ENCODE measurements around the gene DNAH9.

Gene DNAH9

DNA sequence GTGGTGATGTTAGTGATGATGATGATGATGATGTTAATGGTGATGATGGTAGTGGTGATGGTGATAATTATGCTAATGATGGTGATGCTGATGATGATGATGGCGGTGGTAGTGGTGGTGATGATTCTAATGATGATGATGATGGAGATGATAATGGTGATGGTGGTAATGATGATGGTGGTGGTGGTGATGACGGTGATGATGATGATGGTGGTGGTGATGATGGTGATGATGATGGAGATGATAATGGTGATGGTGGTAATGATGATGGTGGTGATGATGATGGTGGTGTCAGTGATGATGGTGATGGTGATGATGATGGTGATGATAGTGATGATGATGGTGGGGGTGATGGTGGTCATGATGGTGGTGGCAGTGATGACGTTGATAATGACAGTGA lies 132.5 kb downstream of the DNAH9 start:
- no peak overlapping the region for H3K4me3 Mint-ChIP-seq
- no peak overlapping the region for H3K27ac Mint-ChIP-seq
- H3K4me1 Mint-ChIP-seq: no peaks in the 10 kb centered on the region
- DNase-seq (no peak), ATAC-seq (replicated peaks) (no peak)
- peaks cover 0 to 1% of the 10 kb centered on the region in 2 donors for H3K9me3 Mint-ChIP-seq
- H3K36me3 Mint-ChIP-seq: no peaks in the 10 kb centered on the region
- H3K27me3 Mint-ChIP-seq: no peaks in the 10 kb centered on the region

DNA sequence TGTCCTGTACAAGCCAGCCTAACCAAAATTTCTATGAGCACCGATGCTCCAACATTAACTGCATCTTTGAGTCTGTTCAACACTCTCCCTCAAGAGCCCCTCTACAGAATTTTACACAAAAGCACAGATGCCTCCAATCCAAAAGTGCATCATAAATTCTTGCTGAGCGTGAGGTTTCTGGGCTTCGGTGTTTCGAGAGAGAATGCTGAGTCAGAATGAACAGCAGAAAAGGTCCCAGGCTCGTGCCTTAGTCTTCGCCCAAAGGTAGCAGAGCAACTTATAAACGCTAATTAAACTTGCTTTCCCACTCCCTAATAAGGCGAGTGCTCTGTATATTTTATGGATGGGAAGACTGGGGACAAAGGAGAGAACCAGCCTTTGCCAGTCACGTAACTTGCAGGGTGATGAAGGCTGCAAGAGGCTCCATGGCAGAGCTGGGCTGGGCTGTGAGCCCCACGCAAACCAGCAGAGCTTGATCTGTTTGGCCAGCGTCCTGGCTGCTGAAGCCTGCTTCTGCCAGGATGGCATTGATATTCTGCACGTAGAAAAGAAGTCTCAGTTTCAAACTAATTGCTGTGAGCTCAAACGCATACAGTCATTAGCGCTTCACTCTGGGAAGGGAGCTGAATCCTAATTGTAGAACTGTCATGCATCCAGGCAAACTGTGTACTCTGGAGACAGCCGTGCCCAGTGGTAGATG lies 138.5 kb downstream of the DNAH9 start:
- no peak overlapping the region for H3K4me3 Mint-ChIP-seq
- ATAC-seq (replicated peaks) (no peak), DNase-seq (no peak)
- no peaks in the 10 kb centered on the region for H3K27me3 Mint-ChIP-seq
- H3K36me3 Mint-ChIP-seq: no peaks in the 10 kb centered on the region
- no peak overlapping the region for H3K27ac Mint-ChIP-seq
- no peaks in the 10 kb centered on the region for H3K9me3 Mint-ChIP-seq
- H3K4me1 Mint-ChIP-seq: no peaks in the 10 kb centered on the region

- DNase-seq: no peak
- Mint-ChIP-seq H3K9me3 (no peaks in the 10 kb centered on the region), H3K4me1 (no peaks in the 10 kb centered on the region), H3K36me3 (no peaks in the 10 kb centered on the region), H3K27me3 (no peaks in the 10 kb centered on the region), H3K27ac (no peak overlapping the region), H3K4me3 (no peak overlapping the region)
- ATAC-seq (replicated peaks): no peak
Observed at GRCh38 chr17:11737313-11737679, 139.0 kb downstream of the DNAH9 start.

GRCh38 chr17:11738151-11738550 lies 139.9 kb downstream of the DNAH9 start:
- ATAC-seq (replicated peaks): no peak
- Mint-ChIP-seq H3K4me1 (no peaks in the 10 kb centered on the region), H3K4me3 (no peak overlapping the region), H3K27me3 (no peaks in the 10 kb centered on the region), H3K36me3 (no peaks in the 10 kb centered on the region), H3K9me3 (no peaks in the 10 kb centered on the region), H3K27ac (no peak overlapping the region)
- no peak for DNase-seq

DNA sequence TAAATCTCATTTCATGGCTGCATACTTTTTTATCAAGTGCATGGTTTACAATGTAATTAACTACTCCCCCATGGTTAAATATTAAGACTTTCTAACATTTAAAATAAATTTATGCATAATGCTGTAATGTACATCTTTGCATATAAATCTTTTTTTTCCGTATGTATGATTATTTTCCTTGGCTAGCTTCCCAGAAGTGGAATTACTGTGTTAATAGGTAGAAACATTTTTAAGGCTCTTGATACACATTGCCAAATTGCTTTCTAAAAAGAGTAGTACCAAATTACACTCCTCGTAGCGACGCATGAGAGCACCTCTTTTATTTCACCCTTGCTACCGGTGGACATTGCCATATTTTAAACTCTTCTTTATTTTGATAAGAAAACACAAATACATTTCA lies 141.1 kb downstream of the DNAH9 start:
- H3K36me3 Mint-ChIP-seq: no peaks in the 10 kb centered on the region
- no peaks in the 10 kb centered on the region for H3K4me1 Mint-ChIP-seq
- H3K27ac Mint-ChIP-seq: no peak overlapping the region
- H3K4me3 Mint-ChIP-seq: no peak overlapping the region
- no peak for ATAC-seq (replicated peaks)
- H3K9me3 Mint-ChIP-seq: peaks cover 0 to under 1% of the 10 kb centered on the region in 2 donors
- DNase-seq: no peak
- H3K27me3 Mint-ChIP-seq: no peaks in the 10 kb centered on the region

GRCh38 chr17:11739848-11740247 lies 141.6 kb downstream of the DNAH9 start:
- H3K4me1 Mint-ChIP-seq: no peaks in the 10 kb centered on the region

DNA sequence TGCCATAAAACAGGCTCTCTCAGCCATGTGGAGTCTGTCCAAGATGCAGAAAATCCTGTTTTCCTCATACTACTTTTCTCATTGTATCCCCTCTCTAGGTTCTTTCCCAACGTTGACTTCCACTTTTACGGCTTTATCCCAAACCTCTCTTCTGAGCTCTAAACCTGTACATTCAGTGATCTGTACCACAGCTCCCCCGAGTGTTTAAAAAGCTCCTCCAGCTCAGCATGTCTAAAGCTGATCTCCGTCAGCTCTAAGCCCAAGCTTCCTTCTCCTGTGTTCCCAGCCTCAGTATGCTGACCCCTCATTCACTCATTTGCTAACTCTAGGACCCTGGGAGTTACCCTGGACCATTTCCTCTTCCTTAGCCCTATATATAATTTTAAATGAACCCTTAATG lies 144.6 kb downstream of the DNAH9 start:
- ATAC-seq (replicated peaks): no peak
- peaks cover 4 to 14% of the 10 kb centered on the region in 2 donors for H3K9me3 Mint-ChIP-seq
- no peaks in the 10 kb centered on the region for H3K4me1 Mint-ChIP-seq
- H3K36me3 Mint-ChIP-seq: peaks cover 0 to 1% of the 10 kb centered on the region in 2 donors
- no peak overlapping the region for H3K27ac Mint-ChIP-seq
- no peak overlapping the region for H3K4me3 Mint-ChIP-seq
- no peaks in the 10 kb centered on the region for H3K27me3 Mint-ChIP-seq
- no peak for DNase-seq

More at GRCh38 chr17:11739848-11740247, 141.6 kb downstream of the DNAH9 start:
- ATAC-seq (replicated peaks) (no peak), DNase-seq (no peak)
- no peak overlapping the region for H3K27ac Mint-ChIP-seq
- peaks cover 0 to 5% of the 10 kb centered on the region in 2 donors for H3K9me3 Mint-ChIP-seq
- no peak overlapping the region for H3K4me3 Mint-ChIP-seq
- no peaks in the 10 kb centered on the region for H3K36me3 Mint-ChIP-seq
- no peaks in the 10 kb centered on the region for H3K27me3 Mint-ChIP-seq

- Mint-ChIP-seq H3K4me3 (no peak overlapping the region), H3K27ac (no peak overlapping the region), H3K4me1 (no peaks in the 10 kb centered on the region), H3K27me3 (no peaks in the 10 kb centered on the region), H3K36me3 (peaks cover 0 to 1% of the 10 kb centered on the region in 2 donors), H3K9me3 (peaks cover 4 to 14% of the 10 kb centered on the region in 2 donors)
- ATAC-seq (replicated peaks): no peak
- DNase-seq: no peak
Observed at GRCh38 chr17:11744696-11745095, 146.4 kb downstream of the DNAH9 start.

DNA sequence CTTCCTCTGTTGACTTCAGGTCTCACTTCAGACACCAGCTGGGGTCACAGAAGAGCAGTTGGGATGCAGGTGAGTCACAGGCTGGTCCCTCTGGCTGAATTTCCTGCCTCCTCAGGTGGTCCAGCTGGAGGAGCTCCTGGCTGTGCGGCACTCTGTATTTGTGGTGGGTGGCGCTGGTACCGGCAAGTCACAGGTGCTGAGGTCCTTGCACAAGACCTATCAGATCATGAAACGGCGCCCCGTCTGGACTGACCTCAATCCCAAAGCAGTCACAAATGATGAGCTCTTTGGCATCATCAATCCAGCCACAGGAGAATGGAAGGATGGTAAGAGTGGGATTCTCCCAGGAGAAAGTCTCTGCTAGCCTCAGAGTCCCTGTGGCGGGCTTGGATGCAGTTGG lies 149.2 kb downstream of the DNAH9 start:
- no peak overlapping the region for H3K27ac Mint-ChIP-seq
- H3K4me3 Mint-ChIP-seq: no peak overlapping the region
- peaks cover 0 to 1% of the 10 kb centered on the region in 2 donors for H3K36me3 Mint-ChIP-seq
- peaks cover 4 to 14% of the 10 kb centered on the region in 2 donors for H3K9me3 Mint-ChIP-seq
- no peaks in the 10 kb centered on the region for H3K4me1 Mint-ChIP-seq
- no peak for ATAC-seq (replicated peaks)
- H3K27me3 Mint-ChIP-seq: no peaks in the 10 kb centered on the region
- DNase-seq: no peak

- Mint-ChIP-seq H3K27ac (no peak overlapping the region), H3K36me3 (no peaks in the 10 kb centered on the region), H3K9me3 (peaks cover 6 to 8% of the 10 kb centered on the region in 2 donors), H3K4me1 (no peaks in the 10 kb centered on the region), H3K27me3 (no peaks in the 10 kb centered on the region), H3K4me3 (no peak overlapping the region)
- DNase-seq (no peak), ATAC-seq (replicated peaks) (no peak)
Observed at GRCh38 chr17:11757815-11758214, 159.5 kb downstream of the DNAH9 start.

DNA sequence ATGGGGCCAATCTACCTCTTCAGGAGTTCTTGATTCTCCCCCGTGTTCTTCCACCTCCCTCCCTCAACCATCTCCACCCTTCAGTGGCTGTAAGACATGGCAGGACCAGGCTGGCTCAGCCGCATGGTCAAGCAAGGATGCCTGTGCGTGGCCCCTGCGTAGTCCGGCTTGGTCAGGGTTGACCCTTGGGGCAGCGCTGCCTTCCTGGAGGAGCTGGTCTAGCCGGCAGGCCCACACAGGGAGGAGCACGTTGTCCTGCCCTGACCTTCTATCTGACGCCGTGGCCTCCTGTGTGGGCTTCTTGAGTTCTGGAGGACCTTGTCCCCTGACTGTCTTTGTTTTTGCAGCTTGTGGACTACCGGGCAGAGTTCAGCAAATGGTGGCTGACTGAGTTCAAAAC lies 169.8 kb downstream of the DNAH9 start:
- H3K36me3 Mint-ChIP-seq: no peaks in the 10 kb centered on the region
- no peaks in the 10 kb centered on the region for H3K4me1 Mint-ChIP-seq
- H3K9me3 Mint-ChIP-seq: peaks cover 0 to 1% of the 10 kb centered on the region in 2 donors
- no peak for ATAC-seq (replicated peaks)
- no peaks in the 10 kb centered on the region for H3K27me3 Mint-ChIP-seq
- no peak for DNase-seq
- no peak overlapping the region for H3K4me3 Mint-ChIP-seq
- no peak overlapping the region for H3K27ac Mint-ChIP-seq

GRCh38 chr17:11768981-11769380 lies 170.7 kb downstream of the DNAH9 start:
- no peak overlapping the region for H3K4me3 Mint-ChIP-seq
- H3K9me3 Mint-ChIP-seq: peaks cover 0 to 1% of the 10 kb centered on the region in 2 donors
- no peaks in the 10 kb centered on the region for H3K27me3 Mint-ChIP-seq
- no peaks in the 10 kb centered on the region for H3K4me1 Mint-ChIP-seq
- H3K27ac Mint-ChIP-seq: no peak overlapping the region
- H3K36me3 Mint-ChIP-seq: no peaks in the 10 kb centered on the region
- DNase-seq (no peak), ATAC-seq (replicated peaks) (no peak)

- H3K27me3 Mint-ChIP-seq: no peaks in the 10 kb centered on the region
- DNase-seq (no peak), ATAC-seq (replicated peaks) (no peak)
- H3K9me3 Mint-ChIP-seq: peaks cover 4% of the 10 kb centered on the region in 2 donors
- H3K4me3 Mint-ChIP-seq: no peak overlapping the region
- no peak overlapping the region for H3K27ac Mint-ChIP-seq
- H3K36me3 Mint-ChIP-seq: no peaks in the 10 kb centered on the region
- H3K4me1 Mint-ChIP-seq: no peaks in the 10 kb centered on the region
Observed at GRCh38 chr17:11772031-11772430, 173.8 kb downstream of the DNAH9 start.

- H3K27ac Mint-ChIP-seq: no peak overlapping the region
- H3K4me3 Mint-ChIP-seq: no peak overlapping the region
- ATAC-seq (replicated peaks) (no peak), DNase-seq (no peak)
- peaks cover 5 to 7% of the 10 kb centered on the region in 2 donors for H3K9me3 Mint-ChIP-seq
- H3K27me3 Mint-ChIP-seq: no peaks in the 10 kb centered on the region
- H3K36me3 Mint-ChIP-seq: no peaks in the 10 kb centered on the region
- H3K4me1 Mint-ChIP-seq: no peaks in the 10 kb centered on the region
Observed at GRCh38 chr17:11779892-11780291, 181.6 kb downstream of the DNAH9 start.

GRCh38 chr17:11780621-11781020 lies 182.4 kb downstream of the DNAH9 start:
- Mint-ChIP-seq H3K36me3 (no peaks in the 10 kb centered on the region), H3K27me3 (no peaks in the 10 kb centered on the region), H3K4me1 (no peaks in the 10 kb centered on the region), H3K9me3 (peaks cover 5 to 7% of the 10 kb centered on the region in 2 donors), H3K27ac (no peak overlapping the region), H3K4me3 (no peak overlapping the region)
- no peak for ATAC-seq (replicated peaks)
- no peak for DNase-seq

All from stimulated activated naive B cell treated with anti-CD40 and anti-IgM and Interleukin-4, amounts not matched to agents 10 μg/mL and 1 μg/mL and 100 μg/mL, for 72 hours (primary cell).